NB4 (cell line): Measurements from ENCODE around the gene CSTPP1.

Experiments used
- CTCF ChIP-seq: IDR thresholded peaks from one replicate; pipeline ENCODE4 v1.5.1; 2012; ENCODE audit warnings: low read depth, low read length
- POLR2A ChIP-seq: IDR thresholded peaks from 2 replicates; pipeline ENCODE4 v1.6.1; 2011; ENCODE audit warnings: mild to moderate bottlenecking; ENCODE audit not compliant: insufficient read length; ENCODE audit errors: extremely low read depth
- TF ChIP-seq, protein P1 (sequence below): IDR thresholded peaks from 2 replicates; pipeline ENCODE4 v1.6.1; 2011; ENCODE audit warnings: low read depth, low read length

DNA sequence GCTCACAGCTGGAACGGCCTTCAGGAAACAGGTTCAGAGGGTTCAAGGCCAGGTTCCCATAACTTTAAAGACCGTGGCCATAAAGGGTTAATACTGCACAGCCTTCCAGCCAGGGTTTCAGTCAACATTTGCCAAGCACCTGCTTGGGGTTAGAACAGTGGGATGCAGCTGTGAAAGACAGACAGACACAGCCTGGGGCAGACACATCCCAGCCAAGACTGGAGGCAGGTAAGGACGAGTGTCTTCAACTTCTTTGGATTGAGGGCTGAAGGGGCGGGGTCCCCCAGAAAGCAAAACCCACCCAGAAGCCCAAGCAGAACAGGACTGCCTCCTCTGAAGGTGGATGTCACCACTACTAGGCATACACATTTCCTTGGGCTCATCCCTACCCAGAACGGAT, 225.9 kb downstream of the CSTPP1 start:
- TF ChIP-seq CTCF: no peak
- TF ChIP-seq, protein P1, sequence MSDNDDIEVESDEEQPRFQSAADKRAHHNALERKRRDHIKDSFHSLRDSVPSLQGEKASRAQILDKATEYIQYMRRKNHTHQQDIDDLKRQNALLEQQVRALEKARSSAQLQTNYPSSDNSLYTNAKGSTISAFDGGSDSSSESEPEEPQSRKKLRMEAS: no peak
- no peak for TF ChIP-seq POLR2A
